Testis (tissue), 3 donors: ENCODE data around the gene IRF3. TPM values are rescaled to one million over a fixed set of nuclear protein-coding genes. Genes with fewer than 3 reads are reported as not detected.
"Not testable (repeated sequence)": the region's sequence is repeated elsewhere in the genome, so short reads cannot be mapped to it uniquely, and the experiment has no call there.

Experiments
- DNase-seq: peaks from one replicate; pipeline ENCODE4 v3.0.0-alpha.2; 2019
- H3K27ac ChIP-seq, 2 donors: fragments of 200-600 bp; sonication (generic); one replicate each; pipeline ENCODE4 v1.5.1; 2019
- H3K27me3 ChIP-seq: fragments of 200-600 bp; sonication (generic); one replicate; pipeline ENCODE4 v1.5.1; 2019
- H3K36me3 ChIP-seq: fragments of 200-600 bp; sonication (generic); one replicate; pipeline ENCODE4 v1.5.1; 2017; ENCODE audit warnings: low read depth; ENCODE audit errors: missing control alignments
- H3K4me1 ChIP-seq: fragments of 200-600 bp; sonication (generic); one replicate; pipeline ENCODE4 v1.5.1; 2019
- H3K4me3 ChIP-seq, 2 donors: fragments of 200-600 bp; sonication (generic); one replicate each; pipeline ENCODE4 v1.5.1; 2017 to 2019
- H3K9me3 ChIP-seq: fragments of 200-600 bp; sonication (generic); one replicate; pipeline ENCODE4 v1.5.1; 2017
- CTCF ChIP-seq, 3 experiments: fragments of 450-650 bp in 2 of 3; fragments of 200-600 bp in 1 of 3; sonication (generic) in 1 of 3; IDR thresholded peaks; one replicate each; pipeline ENCODE4 v1.5.1; 2016 to 2019; ENCODE audit warnings: antibody characterized with exemption in 3 of 3, mild to moderate bottlenecking in 2 of 3, moderate library complexity in 1 of 3
- POLR2A ChIP-seq: fragments of 450-650 bp; IDR thresholded peaks from one replicate; pipeline ENCODE4 v1.6.1; 2017; ENCODE audit warnings: antibody characterized with exemption, mild to moderate bottlenecking, moderate library complexity
- WGBS, 2 donors: methylation state at CpG; one replicate each; pipeline ENCODE4 v1.1.5; 2018; 5-methylcytosine and 5-hydroxymethylcytosine counted together
- intact Hi-C: fragments of 100-400 bp; cut with DNase I; formaldehyde crosslinking; loops from one replicate; pipeline ENCODE4 v1.15.1; 2023; ENCODE audit warnings: low total_unique reads
- polyA plus RNA-seq: library from polyadenylated mRNA; stranded (reverse); fragments of 350-450 nt; fragmentation: Illumina TruSeq; extraction: RNeasy Lipid Tissue Mini Kit (QIAGEN cat#74804); gene quantifications from one replicate; pipeline ENCODE4 v1.2.3, GENCODE V29; 2014; ENCODE audit warnings: low read depth, low replicate concordance; ENCODE audit not compliant: insufficient read depth
- total RNA-seq, 2 donors: library from RNA; depleted of rRNA; stranded (reverse); fragments of >200 nt; gene quantifications; one replicate each; pipeline ENCODE4 v1.2.3, GENCODE V29; 2016

Gene IRF3
- total and polyA plus RNA-seq, 3 donors from 2014 or later, result 34.9 to 51.6 (median 50.1) TPM

DNA sequence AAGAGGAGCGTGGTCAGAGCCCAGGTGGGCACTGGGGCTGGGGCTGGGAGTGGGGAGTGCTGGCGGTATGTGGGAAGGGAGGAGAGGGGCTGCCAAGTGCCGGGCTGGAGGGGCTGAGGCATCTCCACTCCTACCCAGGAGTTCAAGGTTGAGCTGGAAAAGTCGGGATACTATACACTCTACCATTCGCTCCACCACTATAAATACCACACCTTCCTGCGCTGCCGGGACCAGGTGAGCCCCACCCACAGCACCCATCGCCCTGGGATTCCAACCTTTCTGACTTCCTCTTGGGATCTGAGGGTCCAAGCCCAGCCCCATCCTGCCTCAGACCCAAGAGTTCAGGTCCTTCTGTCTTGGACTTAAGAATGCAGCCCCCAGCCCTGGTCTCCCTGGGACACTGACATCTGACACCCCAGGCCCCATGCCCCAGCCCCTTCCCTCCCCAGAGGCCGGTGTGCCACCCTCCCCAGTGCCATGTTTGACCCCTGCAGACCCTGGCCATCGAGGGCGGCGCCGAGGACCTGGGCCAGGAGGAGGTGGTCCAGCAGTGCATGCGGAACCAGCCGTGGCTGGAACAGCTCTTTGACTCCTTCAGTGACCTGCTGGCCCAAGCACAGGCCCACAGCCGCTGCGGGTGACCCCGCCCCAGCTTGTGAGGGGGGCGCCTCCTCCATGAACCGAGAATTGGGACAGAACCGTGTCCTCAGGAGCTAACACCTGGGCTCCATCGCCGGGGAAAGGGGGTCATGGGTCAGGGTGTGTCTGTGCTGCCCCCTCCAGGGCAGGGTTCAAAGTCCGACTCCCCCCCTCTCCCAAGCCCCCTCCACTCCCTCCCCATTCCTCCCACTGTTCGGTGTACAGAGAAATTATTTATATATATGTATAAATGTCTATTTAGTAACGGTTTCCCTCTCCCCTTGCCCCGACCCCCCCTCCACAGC is 40.4 kb downstream of the IRF3 start:
- no peak for DNase-seq
- intact Hi-C loops, result no loop called here
- WGBS, 2 donors, result 65 to 76% methylated on average over 15 to 27 of the region's 27 CpGs
- H3K4me1 ChIP-seq, result no peaks in the 10 kb centered on the region
- no peaks in the 10 kb centered on the region for H3K27me3 ChIP-seq
- peaks cover 4% of the 10 kb centered on the region for H3K36me3 ChIP-seq
- no peak overlapping the region for H3K27ac ChIP-seq
- TF ChIP-seq CTCF (IDR thresholded peaks at IDR 0.05), result no peak
- TF ChIP-seq POLR2A, result no peak
- no peaks in the 10 kb centered on the region for H3K9me3 ChIP-seq
- H3K4me3 ChIP-seq, result no peak overlapping the region

- H3K27me3 ChIP-seq, H3K4me1 ChIP-seq, H3K36me3 ChIP-seq, H3K27ac ChIP-seq, H3K4me3 ChIP-seq, H3K9me3 ChIP-seq, DNase-seq, intact Hi-C loops: not testable (repeated sequence)
- WGBS, 2 donors, result 90 to 96% methylated on average over 13 of the region's 13 CpGs
Measured at GRCh38 chr19:49617860-49618259, 47.8 kb downstream of the IRF3 start.

- Histone ChIP-seq H3K27ac (no peak overlapping the region), H3K4me1 (no peaks in the 10 kb centered on the region), H3K36me3 (no peaks in the 10 kb centered on the region), H3K27me3 (no peaks in the 10 kb centered on the region), H3K4me3 (no peak overlapping the region), H3K9me3 (no peaks in the 10 kb centered on the region)
- TF ChIP-seq CTCF (IDR thresholded peaks at IDR 0.05), result no peak
- TF ChIP-seq POLR2A, result no peak
- WGBS, 2 donors, result 95 to 97% methylated on average over 7 of the region's 7 CpGs
- intact Hi-C loops, result no loop called here
- DNase-seq, result no peak
Measured at GRCh38 chr19:49616945-49617344, 48.7 kb downstream of the IRF3 start.

DNA sequence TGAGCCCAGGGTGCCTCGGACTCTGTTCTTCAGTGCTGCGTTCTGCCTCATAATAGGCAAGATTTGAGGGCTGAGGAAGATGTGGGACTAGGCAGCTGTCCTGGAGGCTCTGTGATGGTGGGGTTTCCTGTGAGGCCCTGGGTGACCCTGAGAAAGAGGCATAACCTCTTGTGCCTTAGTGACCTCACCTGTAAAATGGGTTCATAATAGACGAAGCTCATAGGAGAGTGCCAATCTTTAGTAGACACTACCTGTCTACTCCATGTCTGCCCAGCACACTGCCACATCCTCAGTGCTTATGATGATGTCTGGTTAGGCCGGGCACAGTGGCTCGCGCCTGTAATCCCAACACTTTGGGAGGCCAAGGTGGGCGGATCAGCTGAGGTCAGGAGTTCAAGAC is 49.1 kb downstream of the IRF3 start:
- Histone ChIP-seq H3K36me3 (no peaks in the 10 kb centered on the region), H3K4me3 (no peak overlapping the region), H3K27ac (no peak overlapping the region), H3K27me3 (no peaks in the 10 kb centered on the region), H3K4me1 (no peaks in the 10 kb centered on the region), H3K9me3 (no peaks in the 10 kb centered on the region)
- intact Hi-C loops, result no loop called here
- TF ChIP-seq POLR2A, result no peak
- TF ChIP-seq CTCF (IDR thresholded peaks at IDR 0.05), result no peak
- DNase-seq, result no peak
- WGBS, 2 donors, result 94 to 96% methylated on average over 7 of the region's 7 CpGs

DNA sequence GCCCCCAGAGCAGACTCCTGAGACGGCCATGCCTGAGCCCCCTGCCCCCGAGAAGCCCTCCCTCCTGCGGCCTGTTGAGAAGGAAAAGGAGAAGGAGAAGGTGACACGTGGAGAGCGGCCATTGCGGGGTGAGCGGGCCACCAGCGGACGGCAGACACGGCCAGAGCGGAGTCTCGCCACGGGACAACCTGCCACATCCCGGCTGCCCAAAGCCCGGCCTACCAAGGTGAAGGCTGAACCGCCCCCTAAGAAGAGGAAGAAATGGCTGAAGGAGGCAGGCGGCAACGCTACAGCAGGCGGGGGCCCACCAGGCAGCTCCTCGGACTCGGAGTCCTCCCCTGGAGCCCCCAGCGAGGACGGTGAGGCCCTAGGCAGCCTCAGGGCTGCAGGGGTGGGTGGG is 49.8 kb downstream of the IRF3 start:
- Histone ChIP-seq H3K4me1 (no peaks in the 10 kb centered on the region), H3K27ac (no peak overlapping the region), H3K9me3 (no peaks in the 10 kb centered on the region), H3K36me3 (no peaks in the 10 kb centered on the region), H3K4me3 (no peak overlapping the region), H3K27me3 (no peaks in the 10 kb centered on the region)
- WGBS, 2 donors, result 94 to 97% methylated on average over 22 to 23 of the region's 23 CpGs
- intact Hi-C loops, result no loop called here
- TF ChIP-seq POLR2A, result no peak
- TF ChIP-seq CTCF (IDR thresholded peaks at IDR 0.05), result no peak
- DNase-seq, result no peak
